Loucy (cell line): ENCODE measurements around the gene FAM240A.

Experiments used
- H2AFZ ChIP-seq: fragments of 200-600 bp; sonication (generic); 2 replicates; pipeline ENCODE4 v1.6.0; 2016; ENCODE audit warnings: antibody characterized with exemption, mild to moderate bottlenecking, low read length, moderate library complexity
- H3F3A ChIP-seq: fragments of 200-600 bp; 2 replicates; pipeline ENCODE4 v1.6.0; 2016; ENCODE audit warnings: antibody characterized with exemption, low read depth, mild to moderate bottlenecking
- H3K27me3 ChIP-seq: fragments of 200-600 bp; sonication (generic); 2 replicates; pipeline ENCODE4 v1.6.1; 2014; ENCODE audit warnings: low read length, mild to moderate bottlenecking; ENCODE audit not compliant: insufficient read depth, poor library complexity, severe bottlenecking
- H3K36me3 ChIP-seq: fragments of 200-600 bp; sonication (generic); 2 replicates; pipeline ENCODE4 v1.6.1; 2016; ENCODE audit warnings: low read length; ENCODE audit not compliant: insufficient read depth
- H3K4me1 ChIP-seq: fragments of 200-600 bp; sonication (generic); 2 replicates; pipeline ENCODE4 v1.5.1; 2014; ENCODE audit warnings: low read length, mild to moderate bottlenecking; ENCODE audit not compliant: insufficient read depth, poor library complexity, severe bottlenecking
- H3K4me2 ChIP-seq: fragments of 200-600 bp; sonication (generic); 2 replicates; pipeline ENCODE4 v1.6.0; 2014; ENCODE audit warnings: antibody characterized with exemption, low read length, low read depth, mild to moderate bottlenecking; ENCODE audit not compliant: poor library complexity, severe bottlenecking
- H3K4me3 ChIP-seq: fragments of 200-600 bp; sonication (generic); 2 replicates; pipeline ENCODE4 v1.5.1; 2014; ENCODE audit warnings: low read length, mild to moderate bottlenecking, mixed read lengths; ENCODE audit not compliant: poor library complexity, severe bottlenecking
- H3K79me2 ChIP-seq: fragments of 200-600 bp; sonication (generic); 2 replicates; pipeline ENCODE4 v1.6.1; 2014; ENCODE audit warnings: low read length; ENCODE audit not compliant: insufficient read depth
- H3K9ac ChIP-seq: fragments of 200-600 bp; sonication (generic); 2 replicates; pipeline ENCODE4 v1.6.0; 2014; ENCODE audit warnings: mild to moderate bottlenecking, low read depth, low read length, moderate library complexity; ENCODE audit not compliant: poor library complexity, severe bottlenecking
- H3K9me2 ChIP-seq: fragments of 200-600 bp; sonication (generic); replicated peaks from 2 replicates; pipeline ENCODE4 v1.6.1; 2016; ENCODE audit warnings: low read depth, low read length, mixed read lengths
- H3K9me3 ChIP-seq: fragments of 200-600 bp; sonication (generic); 2 replicates; pipeline ENCODE4 v1.6.1; 2014; ENCODE audit warnings: mild to moderate bottlenecking, antibody characterized with exemption, low read length, low read depth; ENCODE audit not compliant: insufficient read depth
- H4K20me1 ChIP-seq: fragments of 200-600 bp; sonication (generic); 2 replicates; pipeline ENCODE4 v1.6.0; 2014; ENCODE audit warnings: antibody characterized with exemption, low read length, mild to moderate bottlenecking; ENCODE audit not compliant: insufficient read depth, poor library complexity, severe bottlenecking
- EZH2phosphoT487 ChIP-seq: fragments of 200-600 bp; IDR thresholded peaks from 2 replicates; pipeline ENCODE4 v1.6.1; 2018; ENCODE audit warnings: antibody characterized with exemption, mild to moderate bottlenecking, moderate library complexity, borderline replicate concordance
- TF ChIP-seq, protein P1 (sequence below): fragments of 200-600 bp; sonication (generic); conservative IDR thresholded peaks from 2 replicates; pipeline ENCODE4 v1.5.1; 2014; ENCODE audit warnings: mild to moderate bottlenecking, antibody characterized with exemption, low read length

Gene FAM240A

GRCh38 chr3:46595819-46596314, 16.5 kb upstream of the FAM240A start:
- no peaks in the 10 kb centered on the region for H3K36me3 ChIP-seq
- H4K20me1 ChIP-seq = no peaks in the 10 kb centered on the region
- TF ChIP-seq EZH2phosphoT487 = no peak
- TF ChIP-seq, protein P1, sequence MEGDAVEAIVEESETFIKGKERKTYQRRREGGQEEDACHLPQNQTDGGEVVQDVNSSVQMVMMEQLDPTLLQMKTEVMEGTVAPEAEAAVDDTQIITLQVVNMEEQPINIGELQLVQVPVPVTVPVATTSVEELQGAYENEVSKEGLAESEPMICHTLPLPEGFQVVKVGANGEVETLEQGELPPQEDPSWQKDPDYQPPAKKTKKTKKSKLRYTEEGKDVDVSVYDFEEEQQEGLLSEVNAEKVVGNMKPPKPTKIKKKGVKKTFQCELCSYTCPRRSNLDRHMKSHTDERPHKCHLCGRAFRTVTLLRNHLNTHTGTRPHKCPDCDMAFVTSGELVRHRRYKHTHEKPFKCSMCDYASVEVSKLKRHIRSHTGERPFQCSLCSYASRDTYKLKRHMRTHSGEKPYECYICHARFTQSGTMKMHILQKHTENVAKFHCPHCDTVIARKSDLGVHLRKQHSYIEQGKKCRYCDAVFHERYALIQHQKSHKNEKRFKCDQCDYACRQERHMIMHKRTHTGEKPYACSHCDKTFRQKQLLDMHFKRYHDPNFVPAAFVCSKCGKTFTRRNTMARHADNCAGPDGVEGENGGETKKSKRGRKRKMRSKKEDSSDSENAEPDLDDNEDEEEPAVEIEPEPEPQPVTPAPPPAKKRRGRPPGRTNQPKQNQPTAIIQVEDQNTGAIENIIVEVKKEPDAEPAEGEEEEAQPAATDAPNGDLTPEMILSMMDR = no peak
- H3K79me2 ChIP-seq = no peaks in the 10 kb centered on the region
- no peaks in the 10 kb centered on the region for H3F3A ChIP-seq
- no peak overlapping the region for H3K4me3 ChIP-seq
- H3K4me1 ChIP-seq = no peaks in the 10 kb centered on the region
- no peak overlapping the region for H3K4me2 ChIP-seq
- no peak overlapping the region for H3K9ac ChIP-seq
- H3K9me3 ChIP-seq = no peaks in the 10 kb centered on the region
- H3K27me3 ChIP-seq = no peaks in the 10 kb centered on the region
- no peak overlapping the region for H2AFZ ChIP-seq
- H3K9me2 ChIP-seq = no peaks in the 10 kb centered on the region

DNA sequence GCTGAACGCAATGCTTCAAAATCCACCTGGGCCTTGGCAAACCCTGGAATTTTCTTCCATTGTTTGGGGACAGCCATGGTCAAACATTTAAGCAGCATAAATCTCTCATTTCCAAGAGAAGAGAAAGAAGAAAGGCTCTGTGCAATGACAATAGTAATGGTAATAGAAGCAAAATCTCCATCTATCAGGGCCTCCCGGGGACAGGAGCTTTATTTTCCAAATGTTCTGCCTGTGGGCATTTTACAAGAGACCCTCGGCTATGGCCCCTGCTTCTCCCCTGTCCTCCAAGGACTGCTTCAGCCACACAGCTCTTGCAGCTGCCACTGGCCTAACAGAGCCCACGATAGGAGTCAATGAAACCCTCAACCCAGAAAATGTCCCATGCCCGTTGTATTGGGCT, 12.7 kb upstream of the FAM240A start:
- Histone ChIP-seq H3K36me3 (no peaks in the 10 kb centered on the region), H3K4me3 (no peak overlapping the region), H3K9ac (no peak overlapping the region), H3K79me2 (no peaks in the 10 kb centered on the region), H4K20me1 (no peaks in the 10 kb centered on the region), H3K27me3 (no peaks in the 10 kb centered on the region), H3K4me1 (no peaks in the 10 kb centered on the region), H2AFZ (no peak overlapping the region), H3F3A (no peaks in the 10 kb centered on the region), H3K9me3 (no peaks in the 10 kb centered on the region), H3K9me2 (no peaks in the 10 kb centered on the region), H3K4me2 (no peak overlapping the region)
- no peak for TF ChIP-seq EZH2phosphoT487
- TF ChIP-seq, protein P1 = no peak

DNA sequence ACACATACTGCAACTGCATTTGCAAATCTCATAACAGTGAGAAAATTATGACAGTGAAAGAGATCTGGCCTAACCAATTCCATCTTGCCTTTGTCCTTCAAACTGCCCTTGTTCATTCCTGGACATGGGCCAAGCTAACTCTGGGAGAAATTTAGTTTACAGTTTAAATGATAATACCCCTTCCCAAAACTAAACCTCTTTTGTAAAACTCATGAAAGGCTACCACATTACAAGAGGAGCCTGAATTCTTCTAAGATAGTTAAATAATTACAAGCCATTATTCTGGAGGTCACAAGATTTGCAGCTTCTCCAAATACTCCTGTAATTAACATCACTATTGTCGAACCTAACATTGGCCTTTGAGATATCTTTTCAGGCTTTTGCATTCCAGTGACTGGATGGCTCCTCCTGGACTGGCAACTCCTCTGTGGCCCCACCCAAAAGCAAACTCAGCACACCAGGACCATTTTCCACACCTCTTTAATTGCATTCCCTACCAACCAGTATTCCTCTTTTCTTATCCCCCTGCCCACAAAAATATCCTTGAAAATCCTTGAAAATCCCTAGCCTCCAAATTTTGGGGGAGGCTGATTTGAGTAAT, 8.8 kb upstream of the FAM240A start:
- Histone ChIP-seq H2AFZ (no peak overlapping the region), H3K4me3 (no peak overlapping the region), H3K9me2 (no peaks in the 10 kb centered on the region), H4K20me1 (no peaks in the 10 kb centered on the region), H3K4me2 (no peak overlapping the region), H3F3A (no peaks in the 10 kb centered on the region), H3K27me3 (no peaks in the 10 kb centered on the region), H3K4me1 (no peaks in the 10 kb centered on the region), H3K36me3 (no peaks in the 10 kb centered on the region), H3K79me2 (no peaks in the 10 kb centered on the region), H3K9me3 (no peaks in the 10 kb centered on the region), H3K9ac (no peak overlapping the region)
- TF ChIP-seq, protein P1 = no peak
